HFFc6 (cell line): ENCODE data around the gene ANO7. TPM values are rescaled to one million over a fixed set of nuclear protein-coding genes. Genes with fewer than 3 reads are reported as not detected.
A peak's percentile ranks its signal among the peaks of the same experiment; 100 is the strongest.

Experiments used
- DNase-seq: peaks from one replicate; pipeline ENCODE4 v3.0.0-alpha.2; 2018
- H3K27ac Mint-ChIP-seq: 2 replicates; pipeline ENCODE4 v1.8.0; 2020; ENCODE audit warnings: mild to moderate bottlenecking, mixed read lengths
- H3K27me3 Mint-ChIP-seq: 2 replicates; pipeline ENCODE4 v1.8.0; 2021; ENCODE audit warnings: mild to moderate bottlenecking, moderate library complexity, mixed read lengths; ENCODE audit not compliant: insufficient read depth
- H3K36me3 Mint-ChIP-seq: 2 replicates; pipeline ENCODE4 v1.8.0; 2021; ENCODE audit warnings: low read depth, mixed read lengths
- H3K4me1 Mint-ChIP-seq: 2 replicates; pipeline ENCODE4 v1.8.0; 2020; ENCODE audit warnings: low read depth, mixed read lengths
- H3K4me3 Mint-ChIP-seq: 2 replicates; pipeline ENCODE4 v1.8.0; 2020; ENCODE audit warnings: mild to moderate bottlenecking, moderate library complexity, mixed read lengths
- H3K9me3 Mint-ChIP-seq: 2 replicates; pipeline ENCODE4 v1.8.0; 2020; ENCODE audit warnings: mild to moderate bottlenecking, mixed read lengths
- total RNA-seq, 6 experiments: library from RNA; stranded (reverse); fragmentation: NEBNext Ultra II Directional; extraction: Animal tissue kit (Norgen Biotek cat#: 25700); gene quantifications; 2 replicates in 1 of 6; 3 replicates in 5 of 6; pipeline ENCODE4 v1.2.3, GENCODE V29; 2021
- TF ChIP-seq, protein P1 (sequence below): fragments of 200-600 bp; sonication (generic); IDR thresholded peaks from 2 replicates; pipeline ENCODE4 v1.5.0; 2021; ENCODE audit warnings: antibody characterized with exemption, mild to moderate bottlenecking

ANO7 gene
- total RNA-seq, 6 experiments from 2014 or later, result 0.80 to 1.4 (median 1.2) TPM

DNA sequence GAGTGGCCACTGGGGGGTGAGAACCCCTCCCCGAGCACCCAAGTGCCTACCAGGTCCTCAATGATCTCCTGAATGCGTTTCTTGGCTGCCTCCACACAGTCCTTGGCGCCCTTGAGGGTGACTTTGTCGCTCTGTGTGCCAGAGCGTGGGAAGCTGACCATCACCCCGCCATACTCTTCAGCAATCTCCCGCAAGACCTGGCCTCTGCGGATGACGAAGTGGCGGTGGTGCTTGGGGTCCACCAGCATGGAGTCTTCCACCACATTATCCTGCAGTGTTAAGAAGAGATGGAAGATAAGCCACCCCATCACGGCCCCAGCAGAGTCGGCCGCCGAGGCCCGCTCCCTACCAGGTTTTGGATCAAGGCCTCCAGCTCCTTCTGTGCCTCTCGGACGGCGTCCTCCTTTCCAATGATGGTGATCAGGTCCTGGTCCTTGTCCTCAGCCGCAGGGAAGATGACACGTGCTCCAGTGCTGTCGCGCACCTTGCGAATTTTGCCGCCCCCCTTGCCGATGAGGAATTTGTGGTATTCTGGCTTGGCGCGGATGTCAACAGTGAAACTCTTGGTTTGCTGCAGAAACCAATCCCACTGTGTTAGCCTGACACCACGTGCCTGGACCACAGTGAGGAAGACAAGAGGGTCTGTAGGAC lies 51.2 kb downstream of the ANO7 start:
- H3K4me3 Mint-ChIP-seq, result no peak overlapping the region
- TF ChIP-seq, protein P1, sequence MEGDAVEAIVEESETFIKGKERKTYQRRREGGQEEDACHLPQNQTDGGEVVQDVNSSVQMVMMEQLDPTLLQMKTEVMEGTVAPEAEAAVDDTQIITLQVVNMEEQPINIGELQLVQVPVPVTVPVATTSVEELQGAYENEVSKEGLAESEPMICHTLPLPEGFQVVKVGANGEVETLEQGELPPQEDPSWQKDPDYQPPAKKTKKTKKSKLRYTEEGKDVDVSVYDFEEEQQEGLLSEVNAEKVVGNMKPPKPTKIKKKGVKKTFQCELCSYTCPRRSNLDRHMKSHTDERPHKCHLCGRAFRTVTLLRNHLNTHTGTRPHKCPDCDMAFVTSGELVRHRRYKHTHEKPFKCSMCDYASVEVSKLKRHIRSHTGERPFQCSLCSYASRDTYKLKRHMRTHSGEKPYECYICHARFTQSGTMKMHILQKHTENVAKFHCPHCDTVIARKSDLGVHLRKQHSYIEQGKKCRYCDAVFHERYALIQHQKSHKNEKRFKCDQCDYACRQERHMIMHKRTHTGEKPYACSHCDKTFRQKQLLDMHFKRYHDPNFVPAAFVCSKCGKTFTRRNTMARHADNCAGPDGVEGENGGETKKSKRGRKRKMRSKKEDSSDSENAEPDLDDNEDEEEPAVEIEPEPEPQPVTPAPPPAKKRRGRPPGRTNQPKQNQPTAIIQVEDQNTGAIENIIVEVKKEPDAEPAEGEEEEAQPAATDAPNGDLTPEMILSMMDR, result no peak
- peaks cover 7% of the 10 kb centered on the region for H3K27me3 Mint-ChIP-seq
- peaks cover 11% of the 10 kb centered on the region; the same call in 1 of the 2 replicates for H3K4me1 Mint-ChIP-seq
- DNase-seq, result no peak
- H3K36me3 Mint-ChIP-seq, result peaks cover 87% of the 10 kb centered on the region
- H3K27ac Mint-ChIP-seq, result no peak overlapping the region
- no peaks in the 10 kb centered on the region for H3K9me3 Mint-ChIP-seq

DNA sequence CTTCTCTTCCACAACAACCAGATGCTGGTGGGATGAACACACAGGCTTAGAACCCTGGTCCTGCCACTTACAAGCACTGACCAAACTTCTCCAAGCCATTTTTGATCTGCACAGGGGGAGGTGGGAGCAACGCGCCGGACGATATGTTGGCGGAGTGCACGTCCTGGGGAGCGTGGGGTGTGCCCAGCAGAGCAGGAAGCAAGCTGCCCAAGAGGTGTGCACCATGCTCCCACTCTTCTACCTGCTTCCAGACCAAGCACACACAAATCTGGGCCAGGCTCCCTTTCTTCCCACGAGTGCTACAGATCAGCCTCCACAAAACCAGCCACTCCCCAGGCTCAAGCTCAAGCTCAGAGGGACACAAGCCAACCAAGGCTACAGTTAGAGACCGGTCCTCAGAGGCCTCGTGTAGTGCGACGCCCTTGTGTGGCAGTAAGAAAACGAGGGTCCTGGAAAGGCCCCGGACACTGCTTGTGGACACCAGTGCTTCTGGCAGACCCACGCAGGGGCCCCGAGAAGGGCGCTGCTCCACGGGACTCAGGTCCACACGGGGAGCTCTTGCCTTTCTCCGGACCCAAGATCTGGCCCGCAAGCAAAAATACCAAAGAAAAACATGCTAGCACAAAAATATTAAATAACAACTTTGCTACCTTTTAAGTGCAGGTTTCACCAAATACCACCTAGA lies 52.0 kb downstream of the ANO7 start:
- H3K4me1 Mint-ChIP-seq, result peaks cover 11% of the 10 kb centered on the region; the same call in 1 of the 2 replicates
- TF ChIP-seq, protein P1, result no peak
- peaks cover 7% of the 10 kb centered on the region for H3K27me3 Mint-ChIP-seq
- H3K9me3 Mint-ChIP-seq, result no peaks in the 10 kb centered on the region
- DNase-seq, result no peak
- H3K4me3 Mint-ChIP-seq, result no peak overlapping the region
- H3K27ac Mint-ChIP-seq, result peak overlapping the region; percentile 54; the same call in 1 of the 2 replicates
- H3K36me3 Mint-ChIP-seq, result peaks cover 81% of the 10 kb centered on the region

DNA sequence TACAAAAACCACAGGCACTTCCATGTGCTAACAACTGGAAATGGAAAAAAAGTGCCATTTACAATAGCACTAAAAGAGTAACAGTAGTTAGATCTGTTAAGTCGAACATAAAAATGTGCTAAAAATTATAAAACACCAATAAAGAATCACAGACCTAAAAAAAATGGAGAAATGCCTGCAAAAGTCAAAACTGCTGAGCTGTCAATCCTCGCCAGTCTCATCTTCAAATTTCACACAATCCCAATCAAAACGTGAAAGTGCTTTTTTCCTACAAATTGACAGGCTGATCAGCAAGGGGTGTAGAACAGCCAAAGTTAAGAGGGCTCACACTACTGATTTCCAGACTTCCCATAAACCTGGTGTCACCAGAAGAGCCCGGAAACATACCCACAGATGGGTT lies 53.2 kb downstream of the ANO7 start:
- Mint-ChIP-seq H3K4me1 (peaks cover 11% of the 10 kb centered on the region; the same call in 1 of the 2 replicates), H3K9me3 (no peaks in the 10 kb centered on the region), H3K27me3 (peaks cover 4% of the 10 kb centered on the region), H3K36me3 (peaks cover 83% of the 10 kb centered on the region), H3K4me3 (no peak overlapping the region), H3K27ac (no peak overlapping the region)
- no peak for DNase-seq
- TF ChIP-seq, protein P1, result no peak

DNA sequence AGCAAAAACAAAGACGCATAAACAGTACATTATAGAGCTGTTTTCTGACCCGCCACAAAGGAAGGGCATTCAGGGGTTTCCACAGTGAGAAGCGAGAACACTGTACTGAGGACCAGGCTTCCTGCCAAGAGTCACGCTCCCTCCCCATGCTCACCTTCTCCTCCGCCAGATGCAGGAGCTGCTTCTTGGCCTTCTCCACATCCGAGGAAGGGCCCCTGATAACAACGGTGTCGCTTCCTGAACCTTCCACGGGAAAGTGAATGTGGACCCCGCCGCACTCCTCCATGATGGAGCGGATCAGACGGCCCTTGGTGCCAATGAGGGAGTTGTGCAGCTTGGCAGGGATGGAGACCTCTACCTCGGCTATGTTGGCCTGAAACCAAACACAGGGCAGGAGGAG lies 53.8 kb downstream of the ANO7 start:
- H3K9me3 Mint-ChIP-seq, result no peaks in the 10 kb centered on the region
- DNase-seq, result no peak
- TF ChIP-seq, protein P1, result no peak
- peaks cover 1% of the 10 kb centered on the region for H3K27me3 Mint-ChIP-seq
- peaks cover 83% of the 10 kb centered on the region for H3K36me3 Mint-ChIP-seq
- no peak overlapping the region; the same call in 1 of the 2 replicates for H3K4me3 Mint-ChIP-seq
- peaks cover 11% of the 10 kb centered on the region; the same call in 1 of the 2 replicates for H3K4me1 Mint-ChIP-seq
- peak overlapping the region; percentile 33; the same call in 1 of the 2 replicates for H3K27ac Mint-ChIP-seq

DNA sequence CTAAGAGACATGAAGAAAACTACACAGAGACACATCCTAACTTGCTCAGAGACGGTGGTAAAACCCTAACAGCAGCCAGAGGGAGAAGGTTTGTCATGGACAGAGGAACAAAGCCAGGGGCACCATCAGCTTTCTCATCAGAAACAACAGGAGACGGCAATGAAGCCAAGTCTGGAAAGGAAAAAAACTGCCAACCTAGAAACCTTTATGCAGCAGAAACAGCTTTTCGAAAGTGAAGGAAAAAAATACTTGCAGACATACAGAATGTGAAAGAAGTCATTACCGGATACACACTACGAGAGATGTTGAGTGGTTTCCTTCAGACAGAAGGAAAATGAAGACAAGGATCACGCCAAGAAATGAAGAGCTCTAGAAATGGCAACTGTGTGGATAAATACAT lies 55.9 kb downstream of the ANO7 start:
- TF ChIP-seq, protein P1, result no peak
- Mint-ChIP-seq H3K4me1 (peaks cover 16% of the 10 kb centered on the region; the same call in 1 of the 2 replicates), H3K4me3 (no peak overlapping the region), H3K27me3 (peaks cover 1% of the 10 kb centered on the region), H3K27ac (peak overlapping the region; percentile 15; the same call in 1 of the 2 replicates), H3K36me3 (peaks cover 85% of the 10 kb centered on the region), H3K9me3 (no peaks in the 10 kb centered on the region)
- DNase-seq, result no peak
